Common myeloid progenitor, CD34-positive (primary cell): ENCODE data around the gene RHOB.

Experiments used
- CTCF ChIA-PET: fragments of 350-600 bp; sonication (Branson Sonifier 250); formaldehyde crosslinking; loops from one replicate; lab custom pipeline; 2021; ENCODE audit warnings: antibody characterized with exemption; lab: Charles Lee
- POLR2A ChIA-PET: fragments of 350-600 bp; sonication (Branson Sonifier 250); formaldehyde crosslinking; loops from one replicate; lab custom pipeline; 2021; ENCODE audit warnings: antibody characterized with exemption; lab: Charles Lee
- DNase-seq, 3 donors: peaks; one replicate each; pipeline versions ENCODE4 v3.0.0 to v3.0.0-alpha.2; 2013
- H3K27ac ChIP-seq, 2 experiments: 1 replicate in 1 of 2; 2 replicates in 1 of 2; pipeline ENCODE4 v1.7.0; 2013; ENCODE audit warnings: inconsistent platforms in 2 of 2, low read length in 2 of 2, mild to moderate bottlenecking in 2 of 2, low read depth in 1 of 2, moderate library complexity in 1 of 2; ENCODE audit not compliant: severe bottlenecking in 2 of 2, insufficient read depth in 1 of 2, poor library complexity in 1 of 2
- H3K27me3 ChIP-seq, 5 experiments: replicated peaks in 2 of 5; 1 replicate in 3 of 5; 2 replicates in 2 of 5; pipeline versions ENCODE4 v1.6.1 to v1.7.0; 2013; ENCODE audit warnings: low read length in 4 of 5, mild to moderate bottlenecking in 2 of 5, moderate library complexity in 2 of 5, inconsistent platforms in 1 of 5; ENCODE audit not compliant: insufficient read depth in 5 of 5, control insufficient read depth in 4 of 5
- H3K36me3 ChIP-seq, 4 experiments: 1 replicate in 2 of 4; 2 replicates in 2 of 4; pipeline versions ENCODE4 v1.6.1 to v1.7.0; 2013; ENCODE audit warnings: low read length in 3 of 4, control low read depth in 1 of 4, mild to moderate bottlenecking in 1 of 4; ENCODE audit not compliant: control insufficient read depth in 4 of 4, insufficient read depth in 4 of 4
- H3K4me1 ChIP-seq, 4 experiments: 1 replicate in 3 of 4; 2 replicates in 1 of 4; pipeline versions ENCODE4 v1.6.1 to v1.7.1; 2013; ENCODE audit warnings: low read length in 3 of 4, mild to moderate bottlenecking in 3 of 4, control low read depth in 1 of 4, inconsistent platforms in 1 of 4, moderate library complexity in 1 of 4; ENCODE audit not compliant: control insufficient read depth in 4 of 4, insufficient read depth in 4 of 4; ENCODE audit errors: control extremely low read depth in 1 of 4
- H3K4me3 ChIP-seq, 7 experiments: 1 replicate in 4 of 7; 2 replicates in 3 of 7; pipeline versions ENCODE4 v1.5.1 to v1.7.0; 2013; ENCODE audit warnings: mild to moderate bottlenecking in 7 of 7, low read length in 6 of 7, moderate library complexity in 6 of 7, inconsistent platforms in 2 of 7, low read depth in 2 of 7, control low read depth in 1 of 7; ENCODE audit not compliant: insufficient read depth in 4 of 7, control insufficient read depth in 1 of 7; ENCODE audit errors: extremely low read depth in 1 of 7
- H3K9me3 ChIP-seq, 5 experiments: 1 replicate in 4 of 5; 2 replicates in 1 of 5; pipeline versions ENCODE4 v1.6.1 to v1.7.1; 2013; ENCODE audit warnings: low read length in 4 of 5, mild to moderate bottlenecking in 2 of 5, inconsistent platforms in 1 of 5, low read depth in 1 of 5, moderate library complexity in 1 of 5; ENCODE audit not compliant: control insufficient read depth in 4 of 5, insufficient read depth in 2 of 5; ENCODE audit errors: control extremely low read depth in 1 of 5
- WGBS: methylation state at CpG from one replicate; pipeline ENCODE4 v1.1.5; 2013; ENCODE audit not compliant: insufficient coverage; 5-methylcytosine and 5-hydroxymethylcytosine counted together

Gene RHOB

DNA sequence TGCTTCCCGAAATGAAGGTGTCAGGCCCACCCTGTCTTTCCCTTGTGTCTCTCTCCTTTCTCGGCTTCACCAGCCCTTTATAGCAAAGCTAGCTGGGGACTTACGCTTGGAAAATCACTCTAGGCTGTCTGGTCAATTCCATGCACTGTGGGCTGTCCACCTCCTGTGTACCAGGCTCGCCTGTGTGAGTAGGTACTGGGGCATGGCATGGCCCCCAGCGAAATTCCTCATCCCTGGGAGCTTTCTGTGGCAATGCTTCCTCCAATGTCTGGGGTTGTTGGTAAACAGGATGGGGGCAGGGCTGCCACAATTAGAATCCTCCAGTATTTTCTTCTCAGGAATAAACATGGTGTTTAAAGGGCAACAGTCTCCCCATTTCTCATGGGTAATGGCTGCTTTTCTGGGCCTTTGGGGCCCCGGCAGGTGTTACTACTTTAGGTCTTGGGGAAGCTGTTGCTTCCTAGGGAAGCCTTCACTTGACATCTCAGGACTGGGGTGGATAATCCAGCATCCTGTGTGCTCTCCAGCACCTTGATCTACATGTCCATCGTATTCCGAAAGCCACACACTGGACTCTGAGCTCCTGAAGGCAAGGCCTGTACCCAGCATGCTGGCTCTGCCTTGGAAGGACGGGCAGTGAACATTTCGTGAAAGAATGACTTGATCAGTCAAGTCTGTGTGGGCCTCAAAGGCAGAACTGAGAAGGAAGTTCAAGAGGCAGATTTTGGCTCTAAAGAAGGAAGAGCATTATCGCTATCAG, 21.1 kb downstream of the RHOB start:
- H3K4me3 ChIP-seq, result no peak overlapping the region
- no peaks in the 10 kb centered on the region for H3K36me3 ChIP-seq
- WGBS, result 89% methylated on average over 9 of the region's 11 CpGs
- ChIA-PET POLR2A (no interaction called here), CTCF (interaction anchor here (1.1 to 1.6 kb wide), 3 partner anchors 10 to 72 kb away, joined by 3 to 4 read pairs (median 4); no protein-coding TSS in a partner anchor)
- H3K27ac ChIP-seq, result no peak overlapping the region
- H3K9me3 ChIP-seq, result no peaks in the 10 kb centered on the region
- H3K27me3 ChIP-seq, result peaks cover 0 to 8% (median 0%) of the 10 kb centered on the region in 5 experiments
- no peak for DNase-seq
- no peaks in the 10 kb centered on the region for H3K4me1 ChIP-seq

- no peaks in the 10 kb centered on the region for H3K36me3 ChIP-seq
Observed at GRCh38 chr2:20468549-20469500, 22.0 kb downstream of the RHOB start.

GRCh38 chr2:20469595-20469994, 22.7 kb downstream of the RHOB start:
- ChIA-PET POLR2A (no interaction called here), CTCF (interaction anchor here (0.7 to 1.6 kb wide), 2 partner anchors 8 to 21 kb away, joined by 3 to 4 read pairs; no protein-coding TSS in a partner anchor)
- Histone ChIP-seq H3K27me3 (peaks cover 0 to 8% (median 0%) of the 10 kb centered on the region in 5 experiments), H3K36me3 (no peaks in the 10 kb centered on the region), H3K9me3 (no peaks in the 10 kb centered on the region), H3K4me1 (no peaks in the 10 kb centered on the region), H3K4me3 (no peak overlapping the region), H3K27ac (no peak overlapping the region)
- no peak for DNase-seq
- WGBS, result 99% methylated on average over 8 of the region's 8 CpGs

More at GRCh38 chr2:20468549-20469500, 22.0 kb downstream of the RHOB start:
- no peaks in the 10 kb centered on the region for H3K9me3 ChIP-seq
- no peak overlapping the region for H3K4me3 ChIP-seq
- no peaks in the 10 kb centered on the region for H3K4me1 ChIP-seq
- H3K27me3 ChIP-seq, result peaks cover 0 to 8% (median 0%) of the 10 kb centered on the region in 5 experiments
- POLR2A ChIA-PET, result interaction anchor here (0.8 kb wide), 1 partner anchor 22 kb away, joined by 3 read pairs; the partner anchor contains the start of gene RHOB
- H3K27ac ChIP-seq, result no peak overlapping the region
- CTCF ChIA-PET, result interaction anchor here (0.7 to 1.6 kb wide), 4 partner anchors 9 to 72 kb away, joined by 3 to 4 read pairs (median 4); no protein-coding TSS in a partner anchor
- DNase-seq, result no peak
- 97% methylated on average over 7 of the region's 11 CpGs for WGBS

DNA sequence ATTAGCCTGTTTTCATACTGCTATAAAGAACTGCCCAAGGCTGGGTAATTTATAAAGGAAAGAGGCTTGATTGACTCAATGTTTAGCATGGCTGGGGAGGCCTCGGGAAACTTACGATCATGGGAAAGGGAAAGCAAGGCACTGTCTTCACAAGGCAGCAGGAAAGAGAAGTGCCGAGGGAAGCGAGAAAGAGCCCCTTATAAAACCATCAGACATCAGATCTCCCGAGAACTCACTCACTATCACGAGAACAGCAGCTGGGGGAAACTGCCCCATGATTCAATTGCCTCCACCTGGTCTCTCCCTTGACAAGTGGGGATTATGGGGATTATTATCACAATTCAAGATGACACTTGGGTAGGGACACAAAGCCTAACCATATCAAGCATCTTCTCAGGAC, 23.3 kb downstream of the RHOB start:
- Histone ChIP-seq H3K9me3 (no peaks in the 10 kb centered on the region), H3K27ac (no peak overlapping the region), H3K4me3 (no peak overlapping the region), H3K27me3 (peaks cover 0 to 8% (median 0%) of the 10 kb centered on the region in 5 experiments), H3K4me1 (no peaks in the 10 kb centered on the region), H3K36me3 (no peaks in the 10 kb centered on the region)
- ChIA-PET POLR2A (no interaction called here), CTCF (no interaction called here)
- DNase-seq, result no peak
- 100% methylated on average over 6 of the region's 6 CpGs for whole genome bisulfite sequencing

DNA sequence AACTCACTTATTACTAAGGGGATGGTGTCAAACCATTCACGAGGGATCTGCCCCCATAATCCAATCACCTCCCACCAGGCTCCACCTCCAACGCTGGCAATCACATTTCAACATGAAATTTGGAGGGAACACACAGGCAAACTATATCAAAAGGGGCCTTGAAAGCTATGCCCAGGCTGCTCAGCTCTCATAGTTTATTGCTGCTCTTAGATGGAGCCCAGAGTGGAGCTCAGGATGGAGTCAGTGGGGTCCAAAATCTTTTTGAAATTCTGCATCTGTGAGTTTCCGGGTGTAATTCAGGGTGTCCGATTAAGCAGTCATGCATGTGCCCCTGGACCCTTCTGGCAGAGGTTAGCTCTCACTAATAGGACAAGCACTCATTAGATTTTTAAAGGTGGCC, 24.3 kb downstream of the RHOB start:
- Histone ChIP-seq H3K4me1 (no peaks in the 10 kb centered on the region), H3K4me3 (no peak overlapping the region), H3K9me3 (no peaks in the 10 kb centered on the region), H3K27me3 (peaks cover 0 to 8% (median 0%) of the 10 kb centered on the region in 5 experiments), H3K36me3 (no peaks in the 10 kb centered on the region), H3K27ac (no peak overlapping the region)
- no peak for DNase-seq
- ChIA-PET CTCF (interaction anchor here (2.5 kb wide), 1 partner anchor 11 kb away, joined by 6 read pairs; no protein-coding TSS in a partner anchor), POLR2A (no interaction called here)
- WGBS, result 100% methylated on average over 4 of the region's 4 CpGs

DNA sequence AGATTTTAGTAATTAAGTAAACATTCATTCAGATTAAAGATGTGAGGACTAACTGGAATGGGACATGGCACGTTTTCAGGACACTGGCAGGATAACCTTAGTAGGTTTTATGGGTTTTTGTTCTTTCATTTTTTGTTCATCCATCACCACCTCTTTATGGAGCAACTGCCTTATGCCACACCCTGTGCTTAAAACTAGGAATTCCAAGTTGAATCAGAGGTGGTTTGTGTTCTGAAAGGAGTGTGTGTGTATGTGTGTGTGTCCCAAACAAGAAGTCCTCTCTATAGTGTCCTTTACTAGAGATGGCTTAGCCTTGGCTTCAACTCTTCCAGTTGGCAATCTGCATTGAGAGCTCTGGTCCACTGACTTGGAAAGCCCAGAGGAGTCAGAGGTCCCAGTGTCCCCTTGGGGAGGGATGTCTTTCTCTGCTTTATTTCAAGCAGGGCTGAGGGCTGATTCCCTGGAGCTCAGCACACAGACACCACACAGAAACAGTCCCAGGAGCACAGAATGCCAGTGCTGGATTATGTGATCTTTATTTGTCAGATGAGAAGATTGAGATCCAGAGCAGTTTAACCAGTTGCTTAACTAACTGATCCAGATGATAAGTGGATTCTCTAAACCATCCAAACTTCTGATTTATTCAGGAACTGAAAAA, 25.2 kb downstream of the RHOB start:
- no CpG with 5 or more reads among the region's 1 CpG for WGBS
- ChIA-PET CTCF (interaction anchor here (2.5 kb wide), 1 partner anchor 10 kb away, joined by 6 read pairs; no protein-coding TSS in a partner anchor), POLR2A (no interaction called here)
- H3K27ac ChIP-seq, result no peak overlapping the region
- DNase-seq, result no peak
- H3K27me3 ChIP-seq, result peaks cover 0 to 8% (median 0%) of the 10 kb centered on the region in 5 experiments
- no peaks in the 10 kb centered on the region for H3K9me3 ChIP-seq
- H3K4me1 ChIP-seq, result no peaks in the 10 kb centered on the region
- no peak overlapping the region for H3K4me3 ChIP-seq
- H3K36me3 ChIP-seq, result no peaks in the 10 kb centered on the region
